GM10266 (cell line): ENCODE results near the gene IL21.

Source experiments
- DNase-seq: peaks from one replicate; pipeline ENCODE4 v3.0.0; 2012; ENCODE audit errors: extremely low spot score
- TF ChIP-seq, protein P1 (sequence below): IDR thresholded peaks from 2 replicates; pipeline ENCODE4 v1.5.1; 2012; ENCODE audit warnings: mild to moderate bottlenecking, low read depth; ENCODE audit not compliant: control insufficient read depth, insufficient read depth; ENCODE audit errors: missing control alignments

The IL21 gene

DNA sequence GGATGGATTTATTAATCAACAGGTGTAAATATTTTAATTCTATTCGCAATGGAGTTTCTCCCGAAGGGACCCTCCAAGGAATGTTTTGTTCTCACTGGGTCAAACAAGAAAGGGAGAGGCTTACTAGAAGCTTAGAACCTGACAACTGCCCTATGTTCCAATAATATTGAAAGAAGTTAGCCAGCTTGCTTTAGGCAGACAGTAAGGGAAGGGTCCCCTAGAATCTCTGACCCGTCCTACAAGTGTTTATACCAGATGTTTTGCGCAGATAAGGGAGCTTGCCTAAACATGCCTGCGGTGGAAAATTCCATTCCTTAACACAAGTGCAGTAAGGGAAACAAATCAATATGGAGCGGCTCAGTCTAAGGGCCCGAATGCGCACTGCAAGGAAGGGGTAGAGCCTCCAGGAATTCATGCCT lies 17.7 kb downstream of the IL21 start:
- TF ChIP-seq, protein P1, sequence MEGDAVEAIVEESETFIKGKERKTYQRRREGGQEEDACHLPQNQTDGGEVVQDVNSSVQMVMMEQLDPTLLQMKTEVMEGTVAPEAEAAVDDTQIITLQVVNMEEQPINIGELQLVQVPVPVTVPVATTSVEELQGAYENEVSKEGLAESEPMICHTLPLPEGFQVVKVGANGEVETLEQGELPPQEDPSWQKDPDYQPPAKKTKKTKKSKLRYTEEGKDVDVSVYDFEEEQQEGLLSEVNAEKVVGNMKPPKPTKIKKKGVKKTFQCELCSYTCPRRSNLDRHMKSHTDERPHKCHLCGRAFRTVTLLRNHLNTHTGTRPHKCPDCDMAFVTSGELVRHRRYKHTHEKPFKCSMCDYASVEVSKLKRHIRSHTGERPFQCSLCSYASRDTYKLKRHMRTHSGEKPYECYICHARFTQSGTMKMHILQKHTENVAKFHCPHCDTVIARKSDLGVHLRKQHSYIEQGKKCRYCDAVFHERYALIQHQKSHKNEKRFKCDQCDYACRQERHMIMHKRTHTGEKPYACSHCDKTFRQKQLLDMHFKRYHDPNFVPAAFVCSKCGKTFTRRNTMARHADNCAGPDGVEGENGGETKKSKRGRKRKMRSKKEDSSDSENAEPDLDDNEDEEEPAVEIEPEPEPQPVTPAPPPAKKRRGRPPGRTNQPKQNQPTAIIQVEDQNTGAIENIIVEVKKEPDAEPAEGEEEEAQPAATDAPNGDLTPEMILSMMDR = no peak
- DNase-seq = no peak

DNA sequence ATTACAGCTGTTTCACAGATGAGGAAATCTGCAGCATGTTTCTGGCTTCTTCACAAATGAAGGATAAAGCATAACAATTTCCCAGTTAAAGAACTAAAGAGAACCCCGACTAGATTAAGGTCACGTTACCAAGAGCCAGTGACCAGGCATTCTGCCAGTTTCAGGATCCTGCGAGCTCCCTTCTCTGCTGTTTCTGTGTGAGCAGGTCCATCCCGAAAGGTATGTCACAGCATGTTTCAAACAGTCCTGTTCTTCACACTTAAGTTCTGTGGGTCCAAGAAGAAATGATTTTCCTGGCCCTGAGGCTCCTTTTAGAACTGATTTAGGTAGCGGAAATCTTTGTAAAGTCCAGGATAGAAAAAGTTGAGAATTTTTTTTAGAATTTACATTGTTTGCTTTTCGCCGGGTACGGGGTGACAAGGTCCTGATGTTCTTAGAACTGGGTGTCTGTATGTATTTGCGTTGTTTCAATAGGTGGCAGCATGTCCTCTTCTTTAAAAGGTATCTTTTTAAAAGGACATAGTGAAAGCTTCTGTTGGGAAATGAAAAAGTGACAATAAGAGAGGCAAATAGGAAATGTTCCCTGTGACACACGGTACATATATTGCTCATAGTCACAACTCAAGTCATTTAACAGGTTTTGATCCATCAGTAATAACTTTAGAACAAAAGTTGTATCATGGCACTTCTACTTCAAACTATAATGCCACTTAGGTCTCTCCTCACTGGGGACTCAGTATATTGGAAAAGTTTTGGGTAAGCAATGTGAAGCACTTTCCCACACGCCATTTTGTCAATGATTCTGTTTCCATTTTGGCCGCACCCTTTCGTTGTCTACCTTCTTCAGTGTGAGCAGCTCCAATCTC lies 18.4 kb downstream of the IL21 start:
- DNase-seq = peak; percentile 27
- TF ChIP-seq, protein P1 = peak; percentile 33

DNA sequence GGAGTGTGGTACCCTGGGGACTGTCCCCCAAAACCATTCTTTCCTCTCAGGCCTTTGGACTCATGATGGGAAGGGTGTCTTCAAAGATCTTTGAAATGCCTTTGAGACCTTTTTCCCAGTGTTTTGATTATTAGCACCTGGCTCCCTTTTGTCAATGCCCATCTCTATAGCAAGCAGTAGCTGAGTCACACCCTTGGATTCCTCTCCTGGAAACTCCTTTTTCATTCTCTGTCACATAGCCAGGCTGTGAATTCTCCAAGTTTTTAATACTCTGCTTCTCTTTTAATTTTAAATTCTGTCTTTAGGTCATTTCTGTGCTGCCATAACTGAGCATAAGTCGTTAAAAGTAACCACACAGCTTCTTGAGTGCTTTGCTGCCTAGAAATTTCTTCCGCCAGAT lies 29.7 kb downstream of the IL21 start:
- no peak for DNase-seq
- TF ChIP-seq, protein P1 = no peak

DNA sequence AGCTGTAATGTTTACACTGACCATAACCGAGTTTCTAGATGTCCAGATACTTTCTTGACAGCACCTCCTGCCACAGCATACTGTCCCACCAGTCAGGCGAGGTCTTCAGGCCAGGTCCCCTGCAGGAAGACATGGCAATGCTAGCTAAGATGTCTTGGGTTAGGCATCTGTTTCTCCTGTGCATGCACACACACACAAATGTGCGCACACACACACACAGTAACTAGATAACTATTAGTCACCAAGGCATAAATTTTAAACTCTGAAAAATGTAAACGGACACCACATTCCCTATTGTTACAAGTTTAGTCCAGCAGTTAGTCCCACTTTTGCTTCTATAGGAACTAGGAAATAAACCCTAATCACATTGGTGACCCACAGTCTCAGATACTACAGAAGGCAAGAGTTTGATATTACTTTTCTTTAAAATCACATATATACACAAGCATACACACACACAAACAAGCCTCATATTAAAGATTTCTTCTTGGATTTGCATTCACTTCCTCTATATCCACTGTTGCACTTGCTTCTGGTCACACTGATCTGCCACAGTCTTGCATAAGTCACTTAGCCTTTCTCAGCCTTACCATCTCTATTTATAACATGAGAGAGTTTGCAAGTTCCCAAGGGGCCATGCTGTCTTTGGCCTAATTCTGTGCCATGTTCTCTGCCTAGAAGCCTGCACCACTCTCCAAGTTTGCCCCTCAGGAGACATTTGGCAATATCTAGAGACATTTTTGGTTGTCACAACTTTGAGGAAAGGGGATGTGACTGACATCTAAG lies 32.2 kb downstream of the IL21 start:
- TF ChIP-seq, protein P1 = no peak
- DNase-seq = no peak

DNA sequence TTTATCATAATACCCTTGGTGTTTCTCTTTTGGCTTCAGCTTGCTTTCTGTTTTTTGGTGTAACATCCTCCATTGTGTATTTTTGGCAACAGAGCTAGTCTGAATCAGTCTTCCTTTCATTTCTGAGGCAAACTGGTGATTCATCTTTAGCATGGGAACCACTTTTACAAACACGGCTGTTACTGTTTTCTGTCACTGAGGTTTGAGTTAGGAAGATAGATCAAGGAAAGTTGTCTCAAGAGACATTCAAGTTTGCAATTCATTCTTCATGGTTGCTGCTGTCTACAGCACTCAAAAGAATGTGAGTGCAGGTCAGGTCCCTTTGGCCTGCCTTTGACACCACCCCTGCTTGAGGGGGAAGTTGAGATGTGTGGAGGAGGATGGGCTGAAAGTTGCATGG lies 36.3 kb downstream of the IL21 start:
- TF ChIP-seq, protein P1 = no peak
- DNase-seq = peak; percentile 30

DNA sequence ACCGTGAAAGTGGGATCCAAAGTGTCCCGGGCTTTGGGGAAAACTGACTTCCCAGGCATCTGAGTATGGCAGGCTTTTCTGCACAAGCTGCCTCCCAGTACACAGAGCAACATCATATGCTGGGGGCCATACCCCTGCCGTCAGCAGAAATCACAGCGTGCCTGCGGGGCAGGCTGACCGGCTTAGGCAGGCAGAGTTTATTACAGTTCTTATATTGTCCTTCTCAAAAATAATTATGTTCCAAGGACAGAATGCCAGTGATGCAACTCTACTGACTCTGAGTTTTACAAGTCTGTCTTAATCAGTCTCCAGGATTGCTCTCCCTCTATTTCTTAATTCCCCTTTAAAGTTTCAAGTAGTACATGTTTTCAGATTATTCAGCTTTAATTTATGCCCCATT lies 37.0 kb downstream of the IL21 start:
- TF ChIP-seq, protein P1 = no peak
- DNase-seq = no peak
